Aorta (tissue), 5 donors: ENCODE data around the gene GTF2F2. TPM values are rescaled to one million over a fixed set of nuclear protein-coding genes. Genes with fewer than 3 reads are reported as not detected.

Experiments
- ATAC-seq: fragments of 200-7000 bp; cut with Tn5 transposase; one replicate; pipeline ENCODE4 v1.9.1; 2022; ENCODE audit warnings: moderate library complexity; ENCODE audit not compliant: low FRiP score
- DNase-seq, 2 donors: peaks; one replicate each; pipeline ENCODE4 v3.0.0-alpha.2; 2020
- H3K27ac ChIP-seq, 2 donors: one replicate each; pipeline ENCODE4 v1.5.1; 2013; ENCODE audit warnings: low read length in 2 of 2, mild to moderate bottlenecking in 2 of 2, moderate library complexity in 2 of 2, control low read depth in 1 of 2, inconsistent platforms in 1 of 2, low read depth in 1 of 2
- H3K27me3 ChIP-seq, 2 donors: one replicate each; pipeline ENCODE4 v1.6.1; 2013; ENCODE audit warnings: control low read depth in 1 of 2, low read length in 1 of 2, mild to moderate bottlenecking in 1 of 2, moderate library complexity in 1 of 2; ENCODE audit not compliant: insufficient read depth in 2 of 2, control insufficient read depth in 1 of 2
- H3K36me3 ChIP-seq, 2 donors: one replicate each; pipeline ENCODE4 v1.6.1; 2013; ENCODE audit warnings: control low read depth in 1 of 2, low read length in 1 of 2, mild to moderate bottlenecking in 1 of 2; ENCODE audit not compliant: insufficient read depth in 2 of 2, control insufficient read depth in 1 of 2
- H3K4me1 ChIP-seq, 2 donors: one replicate each; pipeline ENCODE4 v1.6.1; 2013; ENCODE audit warnings: low read length in 2 of 2, control low read depth in 1 of 2, mild to moderate bottlenecking in 1 of 2, moderate library complexity in 1 of 2; ENCODE audit not compliant: insufficient read depth in 2 of 2, control insufficient read depth in 1 of 2
- H3K4me3 ChIP-seq, 2 donors: one replicate each; pipeline ENCODE4 v1.5.1; 2013; ENCODE audit warnings: low read length in 2 of 2, control low read depth in 1 of 2, mild to moderate bottlenecking in 1 of 2
- H3K9me3 ChIP-seq: one replicate; pipeline ENCODE4 v1.6.1; 2013; ENCODE audit warnings: mild to moderate bottlenecking, low read length; ENCODE audit not compliant: control insufficient read depth
- WGBS, 2 donors: extraction: QIAGEN DNeasy Blood & Tissue Kit; methylation state at CpG; one replicate each; pipeline ENCODE4 v1.1.7; 2013; 5-methylcytosine and 5-hydroxymethylcytosine counted together
- intact Hi-C, 2 donors: fragments of 100-400 bp; cut with DNase I; formaldehyde crosslinking; loops; one replicate each; pipeline versions ENCODE4 v1.14.2 to v1.15.0; 2022
- polyA plus RNA-seq, 2 donors: library from polyadenylated mRNA; stranded (reverse); fragments of 200-250 nt; gene quantifications; one replicate each; pipeline ENCODE4 v1.2.3, GENCODE V29; 2013
- total RNA-seq, 2 donors: library from RNA; stranded (reverse); fragmentation: NEBNext Ultra II Directional; extraction: Animal tissue kit (Norgen Biotek cat#: 25700); gene quantifications; one replicate each; pipeline ENCODE4 v1.2.1, GENCODE V29; 2021
- donor health status: healthy with polysubstance abuse.
- donor health status: Bipolar disorder and iron deficiency.
- donor health status: DM: no; HTN: no; CAD: no.
- donor health status: DM: no; HTN: no; CAD: no.
- donor health status: DM: yes; HTN: yes; CAD: no.

Gene GTF2F2
- total and polyA plus RNA-seq, 4 donors = 10.5 to 16.5 (median 12.4) TPM

DNA sequence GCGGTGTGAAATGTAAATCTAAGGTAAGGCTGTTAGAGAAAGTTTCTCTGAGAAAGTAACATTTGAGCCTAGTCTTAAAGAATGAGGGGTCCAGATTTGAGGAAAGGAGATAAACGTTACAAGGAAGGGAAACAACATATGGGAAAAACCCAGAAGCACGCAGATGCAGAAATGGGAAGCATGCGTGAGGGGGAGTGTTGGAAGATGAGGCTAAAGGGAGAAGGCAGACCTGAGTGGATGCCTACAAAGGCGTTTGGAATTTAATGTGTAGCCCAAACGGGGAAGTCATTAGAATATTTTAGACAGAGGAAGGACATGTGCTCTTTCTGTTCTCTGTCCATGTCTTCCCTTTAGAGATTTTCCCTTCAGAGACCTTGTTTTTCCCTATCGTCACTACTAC is 159.7 kb downstream of the GTF2F2 start:
- no peak for DNase-seq
- Histone ChIP-seq H3K36me3 (peaks cover 0 to 2% of the 10 kb centered on the region in 2 donors), H3K4me1 (no peaks in the 10 kb centered on the region), H3K4me3 (no peak overlapping the region), H3K27ac (no peak overlapping the region), H3K9me3 (no peaks in the 10 kb centered on the region), H3K27me3 (no peaks in the 10 kb centered on the region)
- intact Hi-C loops = loop anchor here (2.0 to 5.0 kb wide), 2 partner anchors 88 to 233 kb away; no protein-coding TSS in a partner anchor
- no peak for ATAC-seq
- WGBS, 2 donors = 86 to 89% methylated on average over 7 of the region's 7 CpGs

DNA sequence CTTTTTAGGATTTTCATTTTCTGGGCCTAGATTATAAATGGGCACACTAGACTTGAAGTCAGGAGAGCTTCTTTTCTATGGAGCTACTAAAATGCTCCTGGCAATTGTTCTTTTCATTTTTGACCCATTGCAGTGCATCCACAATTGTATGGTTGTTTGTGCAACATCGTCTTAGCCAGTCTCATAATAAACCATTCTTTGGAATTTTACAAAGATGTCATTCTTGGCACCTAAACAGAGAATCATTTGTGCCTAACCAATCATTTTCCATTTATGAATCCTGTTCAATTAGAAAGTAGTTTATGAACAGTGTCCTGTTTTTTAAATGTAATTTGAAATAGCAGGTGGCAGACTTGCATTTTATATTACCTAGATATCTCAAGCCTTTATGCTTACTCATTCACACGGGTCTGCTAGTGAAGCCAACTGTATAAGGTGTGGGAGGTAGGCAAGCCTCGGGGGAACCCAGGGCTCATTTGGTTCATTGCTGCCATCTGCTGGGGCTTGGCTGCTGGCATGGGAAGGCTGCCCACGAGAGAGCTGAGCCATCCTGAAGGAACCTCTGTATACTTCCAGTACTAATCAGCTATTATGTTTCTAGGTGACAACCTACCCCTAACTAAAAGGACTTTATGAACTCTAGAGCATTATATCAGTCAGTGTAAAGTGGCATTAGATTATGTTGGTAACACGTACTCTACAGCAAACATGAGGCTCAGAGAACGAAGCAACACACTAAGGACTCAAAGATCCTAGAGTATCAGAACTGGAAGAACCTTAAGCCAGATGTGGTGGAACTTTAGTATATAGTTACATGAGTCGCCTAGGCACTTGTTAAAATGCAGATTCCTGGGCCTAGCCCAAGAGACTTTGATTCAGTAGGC is 160.7 kb downstream of the GTF2F2 start:
- Histone ChIP-seq H3K4me1 (no peaks in the 10 kb centered on the region), H3K4me3 (no peak overlapping the region), H3K36me3 (peaks cover 0 to 2% of the 10 kb centered on the region in 2 donors), H3K9me3 (no peaks in the 10 kb centered on the region), H3K27me3 (no peaks in the 10 kb centered on the region), H3K27ac (no peak overlapping the region)
- intact Hi-C loops = loop anchor here (2.0 to 5.0 kb wide), 2 partner anchors 89 to 234 kb away; no protein-coding TSS in a partner anchor
- ATAC-seq (peak; percentile 74), DNase-seq (peak; percentile 71 to 83)
- WGBS, 2 donors = 30 to 35% methylated on average over 7 of the region's 7 CpGs

DNA sequence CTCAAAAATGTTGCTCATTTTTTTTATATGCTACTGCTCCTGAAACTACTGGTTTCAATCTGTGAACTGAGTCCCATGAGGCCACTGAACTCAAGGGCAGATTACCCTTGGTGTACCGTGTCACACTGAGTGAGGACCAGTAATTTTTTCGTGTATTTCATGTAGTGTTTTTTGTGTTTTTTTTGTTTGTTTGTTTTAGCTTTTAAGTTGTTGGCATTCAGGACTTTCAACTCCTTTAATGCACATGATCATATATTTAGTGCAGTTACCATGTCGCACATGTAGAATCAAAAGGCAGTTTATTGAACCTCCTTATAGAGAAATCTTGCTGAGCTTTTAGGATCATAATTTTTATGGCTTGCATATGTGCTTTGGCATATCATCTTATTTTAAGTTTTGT is 162.7 kb downstream of the GTF2F2 start:
- Histone ChIP-seq H3K27ac (no peak overlapping the region), H3K9me3 (no peaks in the 10 kb centered on the region), H3K36me3 (peaks cover 0 to 2% of the 10 kb centered on the region in 2 donors), H3K4me3 (no peak overlapping the region), H3K4me1 (no peaks in the 10 kb centered on the region), H3K27me3 (no peaks in the 10 kb centered on the region)
- DNase-seq = no peak
- no peak for ATAC-seq
- WGBS, 2 donors = 78 to 81% methylated on average over 3 of the region's 3 CpGs
- intact Hi-C loops = loop anchor here in 1 of 2 donors (5.0 kb wide), 1 partner anchor 91 kb away; no protein-coding TSS in a partner anchor

DNA sequence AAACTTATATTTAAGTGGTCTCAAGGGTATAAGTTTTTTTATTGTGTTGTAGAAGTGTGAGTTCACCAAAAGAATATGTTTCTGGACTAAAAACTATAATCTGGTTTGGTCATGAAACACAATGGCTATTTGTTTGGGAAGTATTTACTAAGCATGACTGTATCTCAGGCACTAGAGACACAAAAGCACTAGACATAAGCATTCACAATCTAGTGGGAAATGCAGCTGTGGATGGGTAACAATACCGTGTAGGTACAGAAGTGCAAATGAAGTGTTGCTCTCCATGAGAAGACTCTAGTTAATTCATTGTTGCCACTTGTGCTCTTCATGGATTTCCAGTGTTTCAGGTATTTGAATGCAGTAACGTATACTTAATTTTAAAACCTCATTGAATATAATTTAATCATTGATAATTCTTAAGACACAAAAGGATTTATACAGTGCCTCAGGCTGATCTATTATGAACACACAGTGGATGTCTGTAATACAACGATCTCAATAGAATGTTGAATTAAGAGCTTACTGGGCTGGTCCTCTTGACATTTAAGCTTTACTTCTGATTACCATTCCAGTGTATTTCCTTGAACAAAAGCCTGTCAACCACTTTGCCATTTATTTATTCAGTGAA is 169.7 kb downstream of the GTF2F2 start:
- Histone ChIP-seq H3K4me3 (no peak overlapping the region), H3K27ac (no peak overlapping the region), H3K4me1 (no peaks in the 10 kb centered on the region), H3K9me3 (no peaks in the 10 kb centered on the region), H3K27me3 (no peaks in the 10 kb centered on the region), H3K36me3 (no peaks in the 10 kb centered on the region)
- intact Hi-C loops = no loop called here
- ATAC-seq (no peak), DNase-seq (no peak)
- 90 to 91% methylated on average over 3 of the region's 3 CpGs for WGBS, 2 donors

DNA sequence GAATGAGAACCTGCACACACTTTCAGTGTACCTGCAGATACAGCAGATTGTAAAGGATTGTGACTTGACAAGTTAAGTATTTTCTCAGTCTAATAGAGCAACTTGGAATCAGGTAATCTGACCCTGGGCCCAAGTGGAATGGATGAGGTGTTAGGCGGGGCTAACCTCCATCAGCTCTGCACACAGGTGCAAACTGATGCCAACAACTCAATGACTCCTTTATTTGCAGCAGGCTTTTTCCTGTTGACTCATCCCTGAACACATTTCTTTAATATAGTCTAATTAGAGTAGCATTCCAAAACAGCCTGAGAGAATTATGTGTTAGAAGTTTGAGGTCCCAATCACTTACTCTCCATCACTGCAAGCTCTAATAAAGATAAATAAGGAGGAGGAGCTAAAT is 171.9 kb downstream of the GTF2F2 start:
- DNase-seq (no peak), ATAC-seq (no peak)
- no peaks in the 10 kb centered on the region for H3K36me3 ChIP-seq
- H3K27me3 ChIP-seq = no peaks in the 10 kb centered on the region
- intact Hi-C loops = no loop called here
- 97 to 100% methylated on average over 1 of the region's 1 CpG for WGBS, 2 donors
- no peaks in the 10 kb centered on the region for H3K4me1 ChIP-seq
- H3K9me3 ChIP-seq = no peaks in the 10 kb centered on the region
- H3K4me3 ChIP-seq = no peak overlapping the region
- H3K27ac ChIP-seq = no peak overlapping the region

DNA sequence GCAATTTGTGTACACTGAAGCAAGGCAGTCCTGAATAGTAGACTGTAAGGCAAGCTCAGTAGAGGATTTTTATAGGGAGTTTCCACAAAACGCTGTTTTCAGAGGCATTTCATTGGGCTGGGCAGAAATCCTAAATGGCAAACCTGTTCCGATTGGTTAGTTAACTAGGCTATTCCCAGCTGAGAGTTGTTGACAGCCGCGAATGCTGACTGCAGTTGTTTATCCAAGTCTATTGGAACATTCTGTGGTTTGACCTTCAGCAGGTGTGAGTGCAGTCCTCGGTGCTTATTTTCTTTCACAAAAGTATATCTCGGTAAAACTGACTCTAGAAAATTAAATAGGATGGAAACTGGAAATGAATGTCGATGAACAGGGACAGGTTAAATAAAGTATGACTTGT is 175.2 kb downstream of the GTF2F2 start:
- Histone ChIP-seq H3K27ac (no peak overlapping the region), H3K27me3 (no peaks in the 10 kb centered on the region), H3K9me3 (no peaks in the 10 kb centered on the region), H3K36me3 (no peaks in the 10 kb centered on the region), H3K4me1 (no peaks in the 10 kb centered on the region), H3K4me3 (no peak overlapping the region)
- DNase-seq (no peak), ATAC-seq (no peak)
- 78 to 79% methylated on average over 7 of the region's 7 CpGs for WGBS, 2 donors
- intact Hi-C loops = no loop called here

DNA sequence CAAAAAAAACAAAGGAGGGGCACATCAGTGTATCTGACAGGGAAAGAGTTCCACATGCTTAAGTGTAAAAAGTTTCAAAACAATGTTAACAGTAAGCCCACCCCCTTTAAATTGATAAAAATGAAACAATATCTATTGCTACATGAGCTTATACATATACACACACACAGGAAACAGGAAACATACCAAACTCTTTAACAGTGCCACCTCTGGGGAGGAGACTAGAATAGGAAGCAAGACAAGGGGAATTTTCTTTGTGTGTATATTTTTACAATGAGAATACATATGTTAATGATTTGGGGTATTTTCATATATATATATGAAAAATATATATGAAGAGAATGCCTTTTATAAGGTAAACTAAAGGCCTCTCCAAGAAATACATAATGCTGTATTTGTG is 175.9 kb downstream of the GTF2F2 start:
- H3K4me3 ChIP-seq = no peak overlapping the region
- no peaks in the 10 kb centered on the region for H3K36me3 ChIP-seq
- H3K9me3 ChIP-seq = no peaks in the 10 kb centered on the region
- ATAC-seq (no peak), DNase-seq (no peak)
- intact Hi-C loops = no loop called here
- no peaks in the 10 kb centered on the region for H3K4me1 ChIP-seq
- H3K27ac ChIP-seq = no peak overlapping the region
- H3K27me3 ChIP-seq = no peaks in the 10 kb centered on the region

DNA sequence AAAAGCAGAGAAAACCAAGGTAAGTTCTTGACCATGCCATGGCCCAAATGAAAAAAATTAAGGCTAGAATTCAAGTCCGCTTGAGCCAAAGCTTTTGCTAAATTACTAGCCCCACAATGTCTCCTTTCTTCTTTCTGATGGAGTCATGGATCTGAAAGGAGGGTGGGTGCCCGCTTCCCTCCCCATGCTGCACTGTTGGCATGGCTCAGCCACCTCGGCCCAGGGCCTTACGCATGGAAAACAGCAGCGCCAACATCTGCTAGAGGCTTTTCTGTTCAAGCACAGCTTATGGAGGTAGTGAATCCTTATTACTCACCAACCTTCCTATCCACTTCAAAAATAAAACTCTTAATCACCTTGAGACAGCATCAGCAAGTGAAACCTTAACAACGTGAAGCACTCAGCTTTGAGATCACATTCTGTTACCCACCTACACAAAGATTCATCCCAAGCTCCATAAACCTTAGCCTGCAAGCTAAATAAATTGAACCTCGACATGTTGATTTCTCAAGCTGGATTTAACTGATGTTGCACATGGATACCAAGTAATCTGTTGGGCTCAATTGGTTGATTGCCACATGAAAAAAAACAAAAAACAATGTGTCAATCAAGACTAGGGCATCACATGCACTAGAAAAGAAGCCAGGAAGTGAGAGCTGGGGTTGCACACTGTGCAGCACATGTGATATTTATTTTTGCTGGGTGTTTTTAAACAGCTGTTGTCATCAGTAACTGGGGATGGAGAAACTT is 177.3 kb downstream of the GTF2F2 start:
- no peaks in the 10 kb centered on the region for H3K36me3 ChIP-seq
- H3K27me3 ChIP-seq = no peaks in the 10 kb centered on the region
- H3K4me1 ChIP-seq = no peaks in the 10 kb centered on the region
- no peak for DNase-seq
- no peak overlapping the region for H3K4me3 ChIP-seq
- no peaks in the 10 kb centered on the region for H3K9me3 ChIP-seq
- ATAC-seq = no peak
- intact Hi-C loops = no loop called here
- H3K27ac ChIP-seq = no peak overlapping the region
- WGBS, 2 donors = 80 to 84% methylated on average over 7 of the region's 7 CpGs
